ENCODE data around the gene CPE.
"Not testable (repeated sequence)": the region's sequence is repeated elsewhere in the genome, so short reads cannot be mapped to it uniquely, and the experiment has no call there.

The CPE gene

DNA sequence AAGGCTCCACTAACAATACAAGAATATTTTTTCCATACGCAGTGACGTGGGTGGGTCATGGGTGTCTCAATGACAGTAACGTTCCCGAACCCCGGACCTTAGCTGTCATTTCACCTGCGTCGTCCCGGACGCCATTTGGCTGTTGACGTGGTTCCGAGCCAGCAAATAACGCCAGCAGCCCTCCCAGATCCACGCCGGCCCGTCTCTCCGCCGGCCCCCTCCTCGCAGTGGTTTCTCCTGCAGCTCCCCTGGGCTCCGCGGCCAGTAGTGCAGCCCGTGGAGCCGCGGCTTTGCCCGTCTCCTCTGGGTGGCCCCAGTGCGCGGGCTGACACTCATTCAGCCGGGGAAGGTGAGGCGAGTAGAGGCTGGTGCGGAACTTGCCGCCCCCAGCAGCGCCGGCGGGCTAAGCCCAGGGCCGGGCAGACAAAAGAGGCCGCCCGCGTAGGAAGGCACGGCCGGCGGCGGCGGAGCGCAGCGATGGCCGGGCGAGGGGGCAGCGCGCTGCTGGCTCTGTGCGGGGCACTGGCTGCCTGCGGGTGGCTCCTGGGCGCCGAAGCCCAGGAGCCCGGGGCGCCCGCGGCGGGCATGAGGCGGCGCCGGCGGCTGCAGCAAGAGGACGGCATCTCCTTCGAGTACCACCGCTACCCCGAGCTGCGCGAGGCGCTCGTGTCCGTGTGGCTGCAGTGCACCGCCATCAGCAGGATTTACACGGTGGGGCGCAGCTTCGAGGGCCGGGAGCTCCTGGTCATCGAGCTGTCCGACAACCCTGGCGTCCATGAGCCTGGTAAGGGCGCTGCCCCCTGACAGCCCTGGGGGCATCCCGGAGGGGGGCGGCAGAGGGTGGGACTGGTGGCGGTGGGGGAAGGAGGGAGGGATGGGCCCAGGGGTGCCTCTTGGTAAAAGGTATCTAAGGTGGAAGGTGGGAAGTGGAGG lies at the start of gene CPE:
CPE (plus strand) TSS at position 264 of the 933 bp plus-strand sequence; CDS start at position 478, 214 bp downstream.
- DNase-seq, result peak; percentile 71 to 93 (median 92)

DNA sequence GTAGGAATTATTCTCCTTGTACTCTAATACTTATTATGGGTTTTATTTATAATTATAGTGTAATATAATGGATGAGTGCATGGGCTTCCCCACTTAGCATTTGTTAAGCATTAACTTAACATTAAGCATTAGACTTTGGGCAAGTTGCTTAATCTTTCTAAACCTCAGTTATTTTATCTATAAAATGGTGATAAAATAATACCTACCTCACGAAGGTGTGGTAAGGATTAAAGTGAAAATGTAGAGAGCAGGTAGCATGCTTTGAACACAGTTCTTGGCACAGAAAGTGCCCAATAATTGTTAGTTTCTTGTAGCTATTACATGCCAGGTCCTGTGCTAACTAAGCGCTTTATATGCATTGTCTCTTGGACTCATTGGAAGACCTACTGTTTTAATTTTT lies 48.7 kb upstream of the CPE start:
- DNase-seq, result no peak

- no peak for DNase-seq
Observed at GRCh38 chr4:165330666-165331065, 48.1 kb upstream of the CPE start.

- DNase-seq, result no peak
Observed at GRCh38 chr4:165331359-165331758, 47.4 kb upstream of the CPE start.

DNA sequence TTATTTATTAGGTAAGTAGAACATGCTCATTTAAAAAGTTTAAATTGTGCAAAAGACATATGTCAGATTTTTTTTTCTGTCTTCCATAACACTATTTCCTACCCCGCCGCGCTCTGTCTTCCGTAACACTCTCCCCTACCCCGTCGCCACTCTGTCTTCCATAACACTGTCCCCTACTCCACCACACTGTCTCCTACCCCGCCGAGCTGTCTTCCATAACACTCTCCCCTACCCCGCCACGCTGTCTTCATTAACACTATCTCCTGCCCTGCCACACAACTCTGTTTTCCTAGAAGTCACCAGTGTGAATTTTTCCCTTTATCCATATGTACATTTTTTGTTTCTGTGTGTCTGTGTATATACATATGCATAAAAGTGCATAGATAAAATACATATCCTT lies 47.0 kb upstream of the CPE start:
- no peak for DNase-seq

DNA sequence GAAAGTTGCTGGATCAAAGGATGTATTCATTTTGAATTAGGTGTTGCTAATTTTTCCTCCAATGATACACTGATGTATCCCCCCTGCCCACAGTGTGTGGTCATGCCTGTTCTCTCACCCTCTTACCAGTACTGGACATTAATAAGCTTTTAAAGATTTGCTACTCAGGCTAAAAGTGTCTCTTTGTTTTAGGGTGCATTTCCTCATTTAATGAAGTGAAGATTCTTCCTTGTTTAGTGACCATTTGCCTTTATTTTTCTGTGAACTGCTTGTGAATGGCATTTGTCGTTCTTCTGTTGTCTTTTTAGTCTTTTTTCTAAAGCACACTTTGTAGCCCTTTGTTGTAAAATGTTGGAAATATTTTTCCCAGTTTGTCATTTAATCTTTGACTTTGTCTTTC lies 46.3 kb upstream of the CPE start:
- DNase-seq, result no peak

GRCh38 chr4:165335163-165335703 lies 43.6 kb upstream of the CPE start:
- no peak for DNase-seq

- no peak for DNase-seq
Observed at GRCh38 chr4:165336743-165337142, 42.1 kb upstream of the CPE start.

DNA sequence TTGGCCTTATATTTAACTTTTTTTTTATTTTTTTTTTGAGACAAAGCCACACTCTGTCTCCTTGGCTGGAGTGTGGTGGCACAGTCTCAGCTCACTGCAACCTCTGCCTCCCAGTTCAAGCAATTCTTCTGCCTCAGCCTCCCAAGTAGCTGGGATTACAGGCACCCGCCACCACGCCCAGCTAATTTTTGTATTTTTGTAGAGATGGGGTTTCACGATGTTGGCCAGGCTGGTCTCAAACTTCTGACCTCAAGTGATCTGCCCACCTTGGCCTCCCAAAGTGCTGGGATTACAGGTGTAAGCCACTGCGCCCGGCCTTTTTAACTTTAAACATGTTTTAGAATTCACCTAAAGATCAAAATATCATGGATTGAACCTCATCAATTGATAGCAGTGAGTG lies 36.5 kb upstream of the CPE start:
- DNase-seq, result not testable (repeated sequence)

GRCh38 chr4:165343353-165344191 lies 35.2 kb upstream of the CPE start:
- DNase-seq, result peak; percentile 16 to 71 (median 35)

DNA sequence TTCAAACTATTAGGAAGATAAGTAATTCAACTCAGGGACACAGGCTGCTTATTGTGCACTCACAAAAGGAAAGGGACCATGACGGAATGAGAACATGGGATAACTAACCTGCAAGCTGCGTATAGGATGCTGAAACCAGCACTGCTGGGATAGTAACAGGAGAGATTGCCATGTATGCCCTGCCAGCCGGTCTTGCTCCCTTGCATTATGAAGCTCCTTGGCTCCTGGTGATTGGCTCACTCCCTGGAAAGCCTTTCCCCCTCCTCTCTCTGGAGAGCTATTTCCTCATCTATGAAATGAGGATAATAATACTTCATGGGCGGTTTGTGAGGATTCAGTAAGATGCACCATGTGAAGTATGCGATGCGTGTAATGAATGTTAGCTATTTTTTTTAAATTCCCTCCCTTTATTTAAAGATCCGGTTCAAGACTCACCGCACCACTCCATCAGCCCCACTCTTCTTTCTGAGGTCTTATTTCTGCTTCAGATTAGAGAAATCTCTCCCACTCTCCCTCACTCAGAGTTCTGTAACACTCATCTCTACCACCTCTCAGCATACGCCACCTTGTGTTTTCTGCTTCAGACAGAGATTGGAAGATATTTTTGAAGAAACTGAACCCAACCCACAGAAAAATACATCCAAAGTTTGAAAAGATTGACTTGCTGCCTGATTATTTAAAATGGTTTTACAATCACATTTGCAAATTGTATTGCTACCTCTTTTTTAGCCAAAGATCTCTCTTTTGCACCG lies 33.0 kb upstream of the CPE start:
- DNase-seq, result peak in 2 of 3 experiments; percentile 8 to 27

DNA sequence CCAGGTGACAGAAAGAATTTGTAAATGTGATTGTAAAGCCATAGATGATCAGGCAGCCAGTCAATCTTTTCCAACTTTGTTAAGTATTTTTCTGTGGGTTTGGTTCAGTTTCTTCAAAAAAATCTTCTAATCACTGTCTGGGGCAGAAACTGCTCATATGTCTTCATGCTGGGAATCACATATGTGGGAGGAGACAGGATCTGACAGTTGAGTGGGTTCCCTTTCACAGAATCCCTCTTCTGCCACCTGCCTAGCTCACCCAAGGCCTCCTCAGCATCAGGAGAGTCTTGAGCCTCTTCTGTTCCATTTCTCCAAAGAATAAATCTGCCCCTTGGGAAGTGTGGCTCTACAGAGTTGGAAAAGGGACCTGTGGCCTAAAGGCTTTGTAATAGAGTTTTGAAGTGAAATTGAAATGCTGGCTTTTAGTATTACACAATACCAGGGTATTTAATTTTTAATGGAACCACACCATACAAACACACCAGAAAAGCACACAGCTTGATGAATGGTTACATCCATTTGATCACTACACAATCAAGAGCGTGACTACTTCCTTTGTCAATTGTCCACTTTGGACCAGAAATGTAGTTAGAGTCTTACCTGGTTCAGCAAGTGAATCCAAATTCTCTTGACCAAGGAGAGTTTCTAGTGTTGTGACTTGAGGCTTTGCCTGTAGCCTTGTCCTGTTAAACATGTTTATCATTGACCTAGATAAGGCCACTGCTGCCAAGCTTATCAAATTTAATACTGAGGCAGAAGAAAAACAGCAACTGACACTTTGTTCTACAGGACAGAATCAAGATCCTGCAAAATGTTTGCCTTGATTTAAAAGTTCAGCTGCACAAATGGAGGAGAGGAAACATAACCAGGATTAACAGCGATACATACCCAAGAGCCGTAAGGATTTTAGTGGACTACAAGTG lies 30.9 kb upstream of the CPE start:
- no peak for DNase-seq

- DNase-seq, result no peak
Observed at GRCh38 chr4:165351359-165352130, 27.3 kb upstream of the CPE start.

- peak; percentile 40 to 83 (median 60) for DNase-seq
Observed at GRCh38 chr4:165355900-165356300, 22.9 kb upstream of the CPE start.

GRCh38 chr4:165359506-165359905 lies 19.3 kb upstream of the CPE start:
- no peak for DNase-seq

DNA sequence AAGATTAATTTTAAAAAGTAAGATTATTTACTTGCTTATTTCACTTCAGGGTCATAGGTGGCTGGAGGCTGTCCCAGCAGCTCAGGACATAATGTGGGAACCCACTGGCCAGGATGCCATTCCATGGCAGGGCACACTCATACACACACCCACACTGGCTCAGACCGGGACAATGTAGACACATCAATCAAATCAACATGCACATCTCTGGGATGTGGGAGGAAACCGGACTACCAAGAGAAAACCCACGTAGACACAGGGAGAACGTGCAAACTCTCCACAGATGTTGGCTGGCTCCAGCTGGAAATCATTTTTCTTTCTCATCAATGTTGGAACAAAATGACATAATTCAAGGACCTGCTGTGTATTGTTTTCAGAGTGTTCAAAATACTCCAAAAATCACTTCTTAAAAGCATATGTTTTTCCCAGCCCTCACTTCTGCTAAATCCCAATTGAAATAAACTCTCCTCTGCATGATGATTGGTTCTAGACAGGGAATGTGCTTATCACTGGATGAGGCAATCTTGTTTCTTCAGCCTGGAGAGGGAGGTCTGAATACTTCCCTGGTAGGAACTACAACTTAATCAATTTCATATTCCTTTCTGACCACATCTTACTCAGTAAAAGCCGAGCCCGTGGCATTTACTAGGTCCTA lies 18.6 kb upstream of the CPE start:
- no peak for DNase-seq

GRCh38 chr4:165360985-165361670 lies 17.7 kb upstream of the CPE start:
- no peak for DNase-seq

- DNase-seq, result no peak
Observed at GRCh38 chr4:165361810-165362209, 17.0 kb upstream of the CPE start.

DNA sequence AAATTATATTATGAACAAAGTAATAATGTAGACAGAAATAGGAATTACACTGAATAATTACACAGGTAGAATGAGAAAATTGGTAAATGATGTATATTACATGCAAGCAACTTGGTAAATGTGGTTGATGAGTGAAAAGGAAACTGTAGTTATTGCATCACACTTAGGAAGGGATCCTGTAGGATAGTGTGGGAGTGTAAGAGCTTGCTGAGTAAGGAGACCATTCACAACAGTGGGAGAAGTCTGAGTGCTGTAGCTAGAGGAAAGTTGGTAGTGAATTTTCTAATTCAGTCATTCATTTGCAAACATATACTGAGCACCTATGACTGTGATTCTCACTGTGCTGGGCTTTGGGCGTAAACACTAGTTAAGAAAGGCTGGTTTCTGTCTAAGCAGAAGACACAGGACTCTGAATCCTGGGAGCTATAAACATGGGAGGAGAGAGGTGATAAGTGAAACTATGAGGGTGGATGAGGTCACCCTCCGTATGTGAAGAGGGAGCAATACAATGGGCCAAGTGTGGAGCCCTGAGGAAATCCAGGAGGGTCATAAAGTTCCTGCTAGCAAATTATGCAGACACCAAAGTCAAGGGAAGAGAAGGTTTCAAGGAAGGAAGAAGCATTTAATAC lies 14.2 kb upstream of the CPE start:
- DNase-seq, result no peak
